Prostate gland (tissue), 2 donors: Measurements from ENCODE around the gene HOXA3. TPM values are rescaled to one million over a fixed set of nuclear protein-coding genes. Genes with fewer than 3 reads are reported as not detected.

Experiments used
- DNase-seq: peaks from one replicate; pipeline ENCODE4 v3.0.0-alpha.2; 2019; ENCODE audit warnings: low spot score
- H3K27ac ChIP-seq, 2 donors: fragments of 200-600 bp; sonication (generic); 2 replicates each; pipeline ENCODE4 v1.5.1; 2017 to 2019
- H3K27me3 ChIP-seq: fragments of 200-600 bp; sonication (generic); replicated peaks from 2 replicates; pipeline ENCODE4 v1.5.1; 2019; ENCODE audit not compliant: insufficient read depth
- H3K36me3 ChIP-seq, 2 donors: fragments of 200-600 bp; sonication (generic); 1 replicate in 1 of 2; 2 replicates in 1 of 2; pipeline versions ENCODE4 v1.5.1 to v1.8.1; 2017 to 2019
- H3K4me1 ChIP-seq: fragments of 200-600 bp; sonication (generic); replicated peaks from 2 replicates; pipeline ENCODE4 v1.5.1; 2019
- H3K4me3 ChIP-seq, 2 donors: fragments of 200-600 bp; sonication (generic); 2 replicates each; pipeline ENCODE4 v1.5.1; 2017 to 2019
- H3K9me3 ChIP-seq: fragments of 200-600 bp; sonication (generic); 2 replicates; pipeline ENCODE4 v1.5.1; 2017
- CTCF ChIP-seq, 4 experiments: fragments of 200-600 bp in 2 of 4; fragments of 450-650 bp in 2 of 4; sonication (generic) in 2 of 4; IDR thresholded peaks; 1 replicate in 3 of 4; 2 replicates in 1 of 4; pipeline ENCODE4 v1.5.1; 2016 to 2019; ENCODE audit warnings: antibody characterized with exemption in 4 of 4, mild to moderate bottlenecking in 2 of 4, moderate library complexity in 2 of 4
- POLR2A ChIP-seq: fragments of 450-650 bp; IDR thresholded peaks from one replicate; pipeline ENCODE4 v1.6.1; 2016; ENCODE audit warnings: antibody characterized with exemption, mild to moderate bottlenecking
- POLR2AphosphoS5 ChIP-seq: sonication (generic); formaldehyde crosslinking; IDR thresholded peaks from one replicate; pipeline ENCODE4 v1.6.1; 2017; ENCODE audit warnings: antibody characterized with exemption
- WGBS: methylation state at CpG from one replicate; pipeline ENCODE4 v1.1.5; 2018; 5-methylcytosine and 5-hydroxymethylcytosine counted together
- intact Hi-C: fragments of 100-400 bp; cut with DNase I; formaldehyde crosslinking; loops from one replicate; pipeline ENCODE4 v1.14.2; 2022
- total RNA-seq, 2 donors: library from RNA; depleted of rRNA; stranded (reverse); fragments of >200 nt; gene quantifications; one replicate each; pipeline ENCODE4 v1.1.0, GENCODE V29; 2016

The HOXA3 gene
- total RNA-seq, 2 donors from 2014 or later, result 2.8 to 3.1 TPM

DNA sequence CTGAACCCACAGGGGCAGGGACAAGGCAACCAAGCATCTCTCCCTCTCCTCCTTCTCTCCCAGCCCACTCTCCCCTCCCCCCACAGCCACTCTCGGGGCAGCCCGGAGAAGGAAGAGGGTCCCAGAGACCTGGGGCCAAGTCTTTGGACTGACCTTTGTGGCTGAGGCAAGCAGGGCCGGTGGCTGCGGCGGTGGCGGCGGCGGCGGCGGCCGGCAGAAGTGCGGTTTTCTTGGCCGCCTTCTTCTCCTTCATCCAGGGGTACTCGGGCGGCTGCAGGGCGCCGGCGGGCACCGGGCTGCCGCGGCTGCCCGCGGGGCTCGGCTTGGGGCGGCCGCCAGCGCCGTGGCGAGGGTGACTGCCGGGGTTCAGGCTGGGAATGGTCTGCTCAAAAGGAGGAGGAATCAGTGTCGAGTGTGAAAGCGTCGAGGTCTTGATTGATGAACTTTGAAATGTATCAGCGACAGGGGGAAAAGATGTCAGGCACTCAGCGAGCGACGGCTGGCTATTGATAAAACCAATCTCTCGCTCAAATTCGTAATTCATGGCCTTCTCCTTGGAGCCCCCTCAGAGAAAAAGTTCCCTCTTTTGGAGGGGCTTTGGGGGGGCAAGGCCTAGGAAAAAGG lies 50.3 kb downstream of the HOXA3 start:
- H3K9me3 ChIP-seq, result no peaks in the 10 kb centered on the region
- peaks cover 5% of the 10 kb centered on the region for H3K4me1 ChIP-seq
- TF ChIP-seq POLR2AphosphoS5 (no peak), POLR2A (no peak)
- DNase-seq, result no peak
- H3K27me3 ChIP-seq, result no peaks in the 10 kb centered on the region
- no peaks in the 10 kb centered on the region for H3K36me3 ChIP-seq
- intact Hi-C loops, result no loop called here
- H3K27ac ChIP-seq, result no peak overlapping the region
- H3K4me3 ChIP-seq, result no peak overlapping the region
- 62% methylated on average over 39 of the region's 39 CpGs for WGBS

GRCh38 chr7:27101171-27101956 lies 51.0 kb downstream of the HOXA3 start:
- intact Hi-C loops, result no loop called here
- 75% methylated on average over 25 of the region's 25 CpGs for WGBS
- no peak for DNase-seq
- no peaks in the 10 kb centered on the region for H3K27me3 ChIP-seq
- peaks cover 5% of the 10 kb centered on the region for H3K4me1 ChIP-seq
- TF ChIP-seq POLR2AphosphoS5, result no peak
- no peak for TF ChIP-seq POLR2A
- no peak for TF ChIP-seq CTCF (IDR thresholded peaks at IDR 0.05)
- no peaks in the 10 kb centered on the region for H3K9me3 ChIP-seq
- no peak overlapping the region for H3K4me3 ChIP-seq
- H3K36me3 ChIP-seq, result no peaks in the 10 kb centered on the region
- H3K27ac ChIP-seq, result no peak overlapping the region

- intact Hi-C loops, result no loop called here
- H3K4me3 ChIP-seq, result no peak overlapping the region
These were observed 51.7 kb downstream of the HOXA3 start for GRCh38 chr7:27100694-27101170.

DNA sequence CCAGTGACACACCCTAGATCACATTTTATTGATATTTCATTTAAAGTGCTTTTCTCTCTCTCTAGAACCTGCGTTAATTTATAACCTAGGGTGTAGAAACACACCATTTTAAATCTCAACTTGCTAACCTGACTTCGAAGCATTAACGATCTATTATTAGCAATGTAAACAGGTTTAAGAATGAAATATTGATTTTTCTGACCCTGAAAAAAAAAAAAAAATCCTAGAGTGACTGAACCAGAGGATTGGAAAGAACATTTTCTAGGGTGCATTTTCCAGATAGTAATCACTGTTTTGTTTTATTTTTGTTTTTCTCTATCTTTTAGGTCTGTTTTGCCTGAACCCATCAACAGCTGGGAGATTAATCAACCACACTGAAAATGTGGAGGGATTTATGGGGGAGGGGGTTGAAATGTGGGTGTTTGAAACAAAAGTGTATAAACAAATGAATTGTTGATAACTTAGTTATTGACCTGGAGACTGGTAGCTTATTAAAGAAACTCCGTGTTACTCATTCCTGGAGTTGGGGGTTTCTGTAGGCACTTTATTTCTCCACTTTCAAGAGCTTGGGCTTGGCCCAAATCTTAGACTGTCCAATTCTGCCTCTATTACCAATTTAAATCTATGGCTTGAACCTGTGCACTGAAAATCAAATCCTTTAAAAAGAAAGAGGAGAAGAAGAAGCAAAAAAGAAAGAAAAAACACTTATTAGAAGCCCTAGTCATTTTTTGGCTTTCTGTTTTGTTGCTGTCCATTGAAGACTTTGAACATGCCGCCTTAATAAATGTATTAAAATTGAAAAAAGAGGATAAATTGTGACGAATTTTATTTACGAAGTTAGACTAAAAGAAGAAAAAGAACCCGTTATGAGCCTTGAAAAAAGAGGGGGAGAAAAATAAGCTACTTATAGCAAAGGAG lies 52.7 kb downstream of the HOXA3 start:
- TF ChIP-seq POLR2A (no peak), CTCF (IDR thresholded peaks at IDR 0.05) (no peak), POLR2AphosphoS5 (no peak)
- Histone ChIP-seq H3K9me3 (no peaks in the 10 kb centered on the region), H3K4me1 (peaks cover 5% of the 10 kb centered on the region), H3K4me3 (peak overlapping the region in 1 of 2 donors; percentile 22), H3K27ac (peak overlapping the region; percentile 70 to 75), H3K27me3 (no peaks in the 10 kb centered on the region), H3K36me3 (no peaks in the 10 kb centered on the region)
- WGBS, result 78% methylated on average over 8 of the region's 8 CpGs
- intact Hi-C loops, result loop anchor here (10.0 kb wide), 1 partner anchor 235 kb away; the partner anchor contains the start of gene SKAP2
- no peak for DNase-seq

More at GRCh38 chr7:27100694-27101170, 51.7 kb downstream of the HOXA3 start:
- WGBS, result 84% methylated on average over 8 of the region's 8 CpGs
- no peaks in the 10 kb centered on the region for H3K36me3 ChIP-seq
- H3K4me1 ChIP-seq, result peaks cover 5% of the 10 kb centered on the region
- no peak overlapping the region for H3K27ac ChIP-seq
- no peak for DNase-seq
- no peaks in the 10 kb centered on the region for H3K27me3 ChIP-seq
- no peak for TF ChIP-seq POLR2A
- no peak for TF ChIP-seq POLR2AphosphoS5
- TF ChIP-seq CTCF (IDR thresholded peaks at IDR 0.05), result no peak
- H3K9me3 ChIP-seq, result no peaks in the 10 kb centered on the region
